HFFc6 (cell line): ENCODE data around the gene RASAL1. TPM values are rescaled to one million over a fixed set of nuclear protein-coding genes. Genes with fewer than 3 reads are reported as not detected.

Experiments
- DNase-seq: peaks from one replicate; pipeline ENCODE4 v3.0.0-alpha.2; 2018
- H3K27ac Mint-ChIP-seq: 2 replicates; pipeline ENCODE4 v1.8.0; 2020; ENCODE audit warnings: mild to moderate bottlenecking, mixed read lengths
- H3K27me3 Mint-ChIP-seq: 2 replicates; pipeline ENCODE4 v1.8.0; 2021; ENCODE audit warnings: mild to moderate bottlenecking, moderate library complexity, mixed read lengths; ENCODE audit not compliant: insufficient read depth
- H3K36me3 Mint-ChIP-seq: 2 replicates; pipeline ENCODE4 v1.8.0; 2021; ENCODE audit warnings: low read depth, mixed read lengths
- H3K4me1 Mint-ChIP-seq: 2 replicates; pipeline ENCODE4 v1.8.0; 2020; ENCODE audit warnings: low read depth, mixed read lengths
- H3K4me3 Mint-ChIP-seq: 2 replicates; pipeline ENCODE4 v1.8.0; 2020; ENCODE audit warnings: mild to moderate bottlenecking, moderate library complexity, mixed read lengths
- H3K9me3 Mint-ChIP-seq: 2 replicates; pipeline ENCODE4 v1.8.0; 2020; ENCODE audit warnings: mild to moderate bottlenecking, mixed read lengths
- CTCF ChIP-seq: fragments of 200-600 bp; sonication (generic); IDR thresholded peaks from 2 replicates; pipeline ENCODE4 v1.5.0; 2021; ENCODE audit warnings: antibody characterized with exemption, mild to moderate bottlenecking
- total RNA-seq, 6 experiments: library from RNA; stranded (reverse); fragmentation: NEBNext Ultra II Directional; extraction: Animal tissue kit (Norgen Biotek cat#: 25700); gene quantifications; 2 replicates in 1 of 6; 3 replicates in 5 of 6; pipeline ENCODE4 v1.2.3, GENCODE V29; 2021

The RASAL1 gene
- total RNA-seq, 6 experiments from 2014 or later, result not detected

- H3K36me3 Mint-ChIP-seq, result peaks cover 28% of the 10 kb centered on the region
Observed at GRCh38 chr12:113181975-113182374, 46.4 kb upstream of the RASAL1 start.

DNA sequence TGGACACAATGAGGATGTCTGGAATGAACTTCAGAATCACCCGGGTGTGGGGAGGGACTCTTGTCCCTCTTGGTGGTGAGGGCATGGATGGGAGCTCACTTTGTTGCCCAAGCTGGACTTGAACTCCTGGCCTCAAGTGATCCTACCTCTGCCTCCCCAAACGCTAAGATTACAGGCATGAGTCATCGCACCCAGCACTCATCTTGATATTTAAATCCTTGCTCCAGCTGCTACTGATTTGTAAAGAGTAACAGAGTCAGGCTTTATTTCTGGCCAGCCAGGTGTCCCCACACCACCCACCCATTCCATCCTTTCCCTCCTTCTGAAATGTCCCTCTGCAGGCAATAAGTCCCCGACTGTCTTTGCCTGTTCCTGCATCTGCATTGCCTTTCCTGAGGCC, 44.8 kb upstream of the RASAL1 start:
- H3K4me3 Mint-ChIP-seq, result no peak overlapping the region

More at GRCh38 chr12:113181975-113182374, 46.4 kb upstream of the RASAL1 start:
- no peak for TF ChIP-seq CTCF
- Mint-ChIP-seq H3K4me1 (peaks cover 30% of the 10 kb centered on the region), H3K27ac (no peak overlapping the region), H3K27me3 (no peaks in the 10 kb centered on the region; the same call in 1 of the 2 replicates), H3K4me3 (no peak overlapping the region), H3K9me3 (peaks cover 6% of the 10 kb centered on the region; the same call in 1 of the 2 replicates)
- no peak for DNase-seq

DNA sequence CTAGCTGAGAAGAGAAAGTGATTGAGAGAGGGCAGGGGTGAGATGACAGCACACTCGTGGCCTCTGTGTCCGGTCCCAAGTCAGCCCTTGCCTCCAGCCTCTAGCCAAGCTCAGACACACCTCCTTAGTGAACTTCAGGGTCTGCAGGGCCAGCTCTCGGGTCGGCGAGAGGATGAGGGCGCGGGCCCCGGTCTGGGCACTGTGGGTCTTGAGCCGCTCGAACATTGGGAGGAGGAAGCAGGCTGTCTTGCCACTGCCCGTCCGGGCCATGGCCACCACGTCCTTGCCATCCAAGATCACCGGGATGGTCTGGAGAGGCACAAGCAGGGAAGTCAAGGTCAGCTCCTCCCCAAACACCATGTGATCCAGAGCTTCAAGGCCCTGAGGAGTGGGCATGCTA, 43.5 kb upstream of the RASAL1 start:
- Mint-ChIP-seq H3K4me3 (no peak overlapping the region), H3K27me3 (no peaks in the 10 kb centered on the region; the same call in 1 of the 2 replicates), H3K4me1 (peaks cover 20% of the 10 kb centered on the region), H3K9me3 (peaks cover 6% of the 10 kb centered on the region; the same call in 1 of the 2 replicates), H3K27ac (no peak overlapping the region), H3K36me3 (peaks cover 34% of the 10 kb centered on the region)
- DNase-seq, result no peak
- no peak for TF ChIP-seq CTCF

More for the DNA sequence above, 44.8 kb upstream of the RASAL1 start:
- peaks cover 34% of the 10 kb centered on the region for H3K36me3 Mint-ChIP-seq
- H3K4me1 Mint-ChIP-seq, result peaks cover 20% of the 10 kb centered on the region
- no peak for DNase-seq
- no peak overlapping the region for H3K27ac Mint-ChIP-seq
- no peak for TF ChIP-seq CTCF
- H3K9me3 Mint-ChIP-seq, result peaks cover 6% of the 10 kb centered on the region; the same call in 1 of the 2 replicates
- no peaks in the 10 kb centered on the region; the same call in 1 of the 2 replicates for H3K27me3 Mint-ChIP-seq

DNA sequence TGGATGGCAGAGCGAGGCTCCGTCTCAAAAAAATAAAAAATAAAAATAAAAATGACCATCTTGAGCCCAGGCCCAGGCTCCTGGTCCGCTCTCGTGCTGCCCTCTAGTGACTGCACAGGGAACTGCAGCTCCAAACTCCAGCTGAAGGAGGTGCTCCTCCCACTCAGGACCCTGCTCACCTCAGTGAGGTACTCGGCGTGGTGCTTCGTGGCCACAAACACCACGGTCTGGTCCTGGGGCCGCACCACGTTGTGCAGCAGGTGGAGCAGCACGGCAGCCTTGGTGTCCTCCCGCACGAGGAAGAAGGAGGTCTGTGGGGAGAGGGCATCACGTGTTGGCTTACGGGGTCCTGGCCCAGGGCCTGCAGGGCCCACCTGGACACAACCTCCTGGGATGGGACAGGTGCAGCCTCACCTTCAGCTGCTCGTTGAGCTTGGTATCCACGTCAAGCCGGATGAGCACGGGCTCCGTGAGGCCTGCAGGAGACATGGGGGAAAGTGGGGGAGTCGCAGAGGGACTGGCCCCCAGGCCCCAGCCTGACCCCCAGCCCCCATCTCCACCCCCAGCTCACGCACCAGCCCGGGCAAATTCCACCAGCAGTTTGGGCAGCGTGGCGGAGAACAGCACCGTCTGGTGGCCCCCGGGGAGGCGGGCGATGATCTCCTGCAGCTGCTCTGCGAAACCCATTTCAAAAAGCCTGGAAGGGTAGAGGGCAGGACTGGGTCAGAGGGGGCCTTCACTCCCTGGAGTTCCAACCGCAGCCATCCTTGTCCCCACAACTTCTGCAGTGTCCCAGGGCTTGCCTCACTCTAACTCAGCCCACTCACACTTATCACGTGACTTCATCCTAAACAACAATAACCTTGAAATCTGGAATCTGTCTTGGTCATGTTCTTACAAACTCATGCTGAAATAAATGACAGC, 39.2 kb upstream of the RASAL1 start:
- Mint-ChIP-seq H3K36me3 (peaks cover 45% of the 10 kb centered on the region), H3K4me3 (no peak overlapping the region), H3K27me3 (no peaks in the 10 kb centered on the region), H3K27ac (peak overlapping the region; percentile 15; the same call in 1 of the 2 replicates), H3K4me1 (no peaks in the 10 kb centered on the region), H3K9me3 (peaks cover 6% of the 10 kb centered on the region; the same call in 1 of the 2 replicates)
- peak; percentile 59 for DNase-seq
- TF ChIP-seq CTCF, result peak; percentile 100

GRCh38 chr12:113173081-113173698, 37.6 kb upstream of the RASAL1 start:
- no peaks in the 10 kb centered on the region for H3K4me1 Mint-ChIP-seq
- H3K9me3 Mint-ChIP-seq, result peaks cover 6% of the 10 kb centered on the region; the same call in 1 of the 2 replicates
- no peaks in the 10 kb centered on the region for H3K27me3 Mint-ChIP-seq
- no peak for DNase-seq
- H3K36me3 Mint-ChIP-seq, result peaks cover 41% of the 10 kb centered on the region
- no peak overlapping the region for H3K4me3 Mint-ChIP-seq
- no peak overlapping the region for H3K27ac Mint-ChIP-seq
- TF ChIP-seq CTCF, result no peak
